Measurements from ENCODE around the gene PATL2.
"Not testable (repeated sequence)": the region's sequence is repeated elsewhere in the genome, so short reads cannot be mapped to it uniquely, and the experiment has no call there.

Gene PATL2

DNA sequence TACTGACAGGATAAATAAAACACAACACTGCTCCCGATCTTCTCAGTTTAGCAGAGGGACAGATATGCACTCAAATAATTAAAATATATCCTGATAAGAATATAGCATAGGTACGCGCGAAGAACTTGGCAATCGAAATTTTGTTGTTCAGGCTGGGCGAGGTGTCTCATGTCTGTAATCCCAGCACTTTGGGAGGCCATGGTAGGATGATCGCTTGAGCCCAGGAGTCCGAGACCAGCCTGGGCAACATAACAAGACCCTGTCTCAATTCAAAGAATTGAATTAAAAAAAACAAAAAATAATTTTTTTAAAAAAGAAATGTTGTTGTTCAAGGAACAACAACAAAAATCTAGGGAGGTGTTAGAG is 7.8 kb upstream of the PATL2 start:
- no peak for DNase-seq

DNA sequence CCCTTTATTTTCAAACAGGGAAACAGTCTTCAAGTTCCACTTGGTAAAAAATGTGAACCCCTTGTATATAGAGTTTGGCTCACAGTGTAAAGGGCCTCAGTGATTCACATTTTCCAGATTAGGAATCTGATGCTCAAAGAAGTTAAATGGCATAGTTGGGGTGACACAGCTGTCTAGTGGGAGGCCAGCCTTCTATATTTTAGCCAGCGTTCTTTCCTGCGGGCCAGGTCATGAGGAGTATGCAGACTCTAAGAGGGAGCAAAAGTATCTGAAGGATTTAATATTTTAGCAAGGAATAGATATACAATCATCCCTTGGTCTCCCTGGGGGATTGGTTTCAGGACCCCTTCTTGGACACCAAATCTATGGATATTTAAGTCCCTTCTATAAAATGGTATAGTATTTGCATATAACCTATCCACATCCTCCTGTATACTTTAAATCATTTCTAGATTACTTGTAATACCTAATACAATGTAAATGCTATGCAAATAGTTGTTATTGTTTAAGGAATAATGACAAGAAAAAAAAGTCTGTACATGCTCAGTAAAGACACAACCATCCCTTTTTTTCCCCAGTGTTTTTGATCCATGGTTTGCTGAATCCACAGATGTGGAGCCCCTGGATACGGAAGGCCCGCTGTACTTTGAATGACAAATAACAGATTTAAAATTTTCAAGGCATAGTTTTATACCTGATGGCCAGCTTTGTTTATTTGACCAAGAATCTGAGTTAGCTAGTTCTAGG is 7.2 kb upstream of the PATL2 start:
- DNase-seq: no peak

DNA sequence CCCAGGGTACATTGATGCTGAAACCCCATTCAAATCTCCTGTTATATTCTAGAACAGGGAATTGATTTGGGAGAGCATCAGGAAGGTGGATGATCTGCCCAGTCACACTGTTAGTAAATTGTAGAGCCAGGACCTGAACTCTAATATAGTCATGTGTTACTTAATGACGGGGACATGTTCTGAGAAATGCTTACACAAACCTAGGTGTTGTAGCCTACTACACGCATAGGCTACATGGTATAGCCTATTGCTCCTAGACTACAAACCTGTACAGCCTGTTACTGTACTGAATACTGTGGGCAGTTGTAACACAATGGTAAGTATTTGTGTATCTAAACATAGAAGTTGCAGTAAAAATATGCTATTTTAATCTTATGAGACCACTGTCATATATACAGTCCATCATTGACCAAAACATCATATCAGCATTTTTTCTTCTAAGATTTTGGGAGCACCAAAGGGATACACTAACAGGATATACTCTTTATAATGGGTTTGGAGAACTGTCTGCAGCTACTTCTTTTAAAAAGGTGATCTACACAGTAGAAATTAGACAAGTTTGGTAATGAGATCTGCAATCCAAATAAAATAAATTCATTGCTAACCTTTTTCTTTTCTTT is 6.0 kb upstream of the PATL2 start:
- no peak for DNase-seq

DNA sequence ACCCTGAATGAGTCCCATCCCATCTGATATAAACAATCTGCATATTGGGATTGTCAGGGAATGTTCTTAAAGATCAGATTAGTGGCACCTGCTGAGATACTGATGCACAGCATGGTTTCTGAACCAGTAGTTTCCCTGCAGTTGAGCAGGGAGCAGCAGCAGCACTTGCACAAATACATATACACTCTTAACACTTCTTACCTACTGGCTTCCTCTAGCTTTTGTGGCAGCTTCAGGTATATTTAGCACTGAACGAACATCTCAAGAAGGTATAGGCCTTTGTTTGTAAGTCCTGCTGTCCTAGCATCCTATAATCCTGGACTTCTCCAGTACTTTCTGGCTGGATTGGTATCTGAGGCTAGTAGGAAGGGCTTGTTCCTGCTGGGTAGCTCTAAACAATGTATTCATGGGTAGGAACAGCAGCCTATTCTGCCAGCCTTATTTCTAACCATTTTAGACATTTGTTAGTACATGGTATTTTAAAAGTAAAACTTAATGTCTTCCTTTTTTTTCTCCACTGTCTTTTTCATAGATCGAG is 4.7 kb upstream of the PATL2 start:
- no peak for DNase-seq

DNA sequence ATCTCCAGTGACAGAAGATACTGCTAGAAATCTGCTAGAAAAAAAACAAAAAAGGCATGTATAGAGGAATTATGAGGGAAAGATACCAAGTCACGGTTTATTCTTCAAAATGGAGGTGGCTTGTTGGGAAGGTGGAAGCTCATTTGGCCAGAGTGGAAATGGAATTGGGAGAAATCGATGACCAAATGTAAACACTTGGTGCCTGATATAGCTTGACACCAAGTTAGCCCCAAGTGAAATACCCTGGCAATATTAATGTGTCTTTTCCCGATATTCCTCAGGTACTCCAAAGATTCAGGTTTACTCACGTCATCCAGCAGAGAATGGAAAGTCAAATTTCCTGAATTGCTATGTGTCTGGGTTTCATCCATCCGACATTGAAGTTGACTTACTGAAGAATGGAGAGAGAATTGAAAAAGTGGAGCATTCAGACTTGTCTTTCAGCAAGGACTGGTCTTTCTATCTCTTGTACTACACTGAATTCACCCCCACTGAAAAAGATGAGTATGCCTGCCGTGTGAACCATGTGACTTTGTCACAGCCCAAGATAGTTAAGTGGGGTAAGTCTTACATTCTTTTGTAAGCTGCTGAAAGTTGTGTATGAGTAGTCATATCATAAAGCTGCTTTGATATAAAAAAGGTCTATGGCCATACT is 4.1 kb upstream of the PATL2 start:
- no peak for DNase-seq

DNA sequence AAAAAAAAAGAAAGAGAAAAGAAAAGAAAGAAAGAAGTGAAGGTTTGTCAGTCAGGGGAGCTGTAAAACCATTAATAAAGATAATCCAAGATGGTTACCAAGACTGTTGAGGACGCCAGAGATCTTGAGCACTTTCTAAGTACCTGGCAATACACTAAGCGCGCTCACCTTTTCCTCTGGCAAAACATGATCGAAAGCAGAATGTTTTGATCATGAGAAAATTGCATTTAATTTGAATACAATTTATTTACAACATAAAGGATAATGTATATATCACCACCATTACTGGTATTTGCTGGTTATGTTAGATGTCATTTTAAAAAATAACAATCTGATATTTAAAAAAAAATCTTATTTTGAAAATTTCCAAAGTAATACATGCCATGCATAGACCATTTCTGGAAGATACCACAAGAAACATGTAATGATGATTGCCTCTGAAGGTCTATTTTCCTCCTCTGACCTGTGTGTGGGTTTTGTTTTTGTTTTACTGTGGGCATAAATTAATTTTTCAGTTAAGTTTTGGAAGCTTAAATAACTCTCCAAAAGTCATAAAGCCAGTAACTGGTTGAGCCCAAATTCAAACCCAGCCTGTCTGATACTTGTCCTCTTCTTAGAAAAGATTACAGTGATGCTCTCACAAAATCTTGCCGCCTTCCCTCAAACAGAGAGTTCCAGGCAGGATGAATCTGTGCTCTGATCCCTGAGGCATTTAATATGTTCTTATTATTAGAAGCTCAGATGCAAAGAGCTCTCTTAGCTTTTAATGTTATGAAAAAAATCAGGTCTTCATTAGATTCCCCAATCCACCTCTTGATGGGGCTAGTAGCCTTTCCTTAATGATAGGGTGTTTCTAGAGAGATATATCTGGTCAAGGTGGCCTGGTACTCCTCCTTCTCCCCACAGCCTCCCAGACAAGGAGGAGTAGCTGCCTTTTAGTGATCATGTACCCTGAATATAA is 2.2 kb upstream of the PATL2 start:
- DNase-seq: no peak

DNA sequence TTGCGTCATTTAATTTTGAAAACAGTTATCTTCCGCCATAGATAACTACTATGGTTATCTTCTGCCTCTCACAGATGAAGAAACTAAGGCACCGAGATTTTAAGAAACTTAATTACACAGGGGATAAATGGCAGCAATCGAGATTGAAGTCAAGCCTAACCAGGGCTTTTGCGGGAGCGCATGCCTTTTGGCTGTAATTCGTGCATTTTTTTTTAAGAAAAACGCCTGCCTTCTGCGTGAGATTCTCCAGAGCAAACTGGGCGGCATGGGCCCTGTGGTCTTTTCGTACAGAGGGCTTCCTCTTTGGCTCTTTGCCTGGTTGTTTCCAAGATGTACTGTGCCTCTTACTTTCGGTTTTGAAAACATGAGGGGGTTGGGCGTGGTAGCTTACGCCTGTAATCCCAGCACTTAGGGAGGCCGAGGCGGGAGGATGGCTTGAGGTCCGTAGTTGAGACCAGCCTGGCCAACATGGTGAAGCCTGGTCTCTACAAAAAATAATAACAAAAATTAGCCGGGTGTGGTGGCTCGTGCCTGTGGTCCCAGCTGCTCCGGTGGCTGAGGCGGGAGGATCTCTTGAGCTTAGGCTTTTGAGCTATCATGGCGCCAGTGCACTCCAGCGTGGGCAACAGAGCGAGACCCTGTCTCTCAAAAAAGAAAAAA is 1.4 kb upstream of the PATL2 start:
- DNase-seq: peak in 1 of 2 experiments; percentile 13

DNA sequence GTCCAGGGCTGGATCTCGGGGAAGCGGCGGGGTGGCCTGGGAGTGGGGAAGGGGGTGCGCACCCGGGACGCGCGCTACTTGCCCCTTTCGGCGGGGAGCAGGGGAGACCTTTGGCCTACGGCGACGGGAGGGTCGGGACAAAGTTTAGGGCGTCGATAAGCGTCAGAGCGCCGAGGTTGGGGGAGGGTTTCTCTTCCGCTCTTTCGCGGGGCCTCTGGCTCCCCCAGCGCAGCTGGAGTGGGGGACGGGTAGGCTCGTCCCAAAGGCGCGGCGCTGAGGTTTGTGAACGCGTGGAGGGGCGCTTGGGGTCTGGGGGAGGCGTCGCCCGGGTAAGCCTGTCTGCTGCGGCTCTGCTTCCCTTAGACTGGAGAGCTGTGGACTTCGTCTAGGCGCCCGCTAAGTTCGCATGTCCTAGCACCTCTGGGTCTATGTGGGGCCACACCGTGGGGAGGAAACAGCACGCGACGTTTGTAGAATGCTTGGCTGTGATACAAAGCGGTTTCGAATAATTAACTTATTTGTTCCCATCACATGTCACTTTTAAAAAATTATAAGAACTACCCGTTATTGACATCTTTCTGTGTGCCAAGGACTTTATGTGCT is 721 bp upstream of the PATL2 start:
- DNase-seq: no peak

DNA sequence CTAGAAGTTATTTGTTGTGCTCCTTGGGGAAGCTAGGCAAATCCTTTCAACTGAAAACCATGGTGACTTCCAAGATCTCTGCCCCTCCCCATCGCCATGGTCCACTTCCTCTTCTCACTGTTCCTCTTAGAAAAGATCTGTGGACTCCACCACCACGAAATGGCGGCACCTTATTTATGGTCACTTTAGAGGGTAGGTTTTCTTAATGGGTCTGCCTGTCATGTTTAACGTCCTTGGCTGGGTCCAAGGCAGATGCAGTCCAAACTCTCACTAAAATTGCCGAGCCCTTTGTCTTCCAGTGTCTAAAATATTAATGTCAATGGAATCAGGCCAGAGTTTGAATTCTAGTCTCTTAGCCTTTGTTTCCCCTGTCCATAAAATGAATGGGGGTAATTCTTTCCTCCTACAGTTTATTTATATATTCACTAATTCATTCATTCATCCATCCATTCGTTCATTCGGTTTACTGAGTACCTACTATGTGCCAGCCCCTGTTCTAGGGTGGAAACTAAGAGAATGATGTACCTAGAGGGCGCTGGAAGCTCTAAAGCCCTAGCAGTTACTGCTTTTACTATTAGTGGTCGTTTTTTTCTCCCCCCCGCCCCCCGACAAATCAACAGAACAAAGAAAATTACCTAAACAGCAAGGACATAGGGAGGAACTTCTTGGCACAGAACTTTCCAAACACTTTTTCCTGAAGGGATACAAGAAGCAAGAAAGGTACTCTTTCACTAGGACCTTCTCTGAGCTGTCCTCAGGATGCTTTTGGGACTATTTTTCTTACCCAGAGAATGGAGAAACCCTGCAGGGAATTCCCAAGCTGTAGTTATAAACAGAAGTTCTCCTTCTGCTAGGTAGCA is 657 bp downstream of the PATL2 start:
- no peak for DNase-seq

DNA sequence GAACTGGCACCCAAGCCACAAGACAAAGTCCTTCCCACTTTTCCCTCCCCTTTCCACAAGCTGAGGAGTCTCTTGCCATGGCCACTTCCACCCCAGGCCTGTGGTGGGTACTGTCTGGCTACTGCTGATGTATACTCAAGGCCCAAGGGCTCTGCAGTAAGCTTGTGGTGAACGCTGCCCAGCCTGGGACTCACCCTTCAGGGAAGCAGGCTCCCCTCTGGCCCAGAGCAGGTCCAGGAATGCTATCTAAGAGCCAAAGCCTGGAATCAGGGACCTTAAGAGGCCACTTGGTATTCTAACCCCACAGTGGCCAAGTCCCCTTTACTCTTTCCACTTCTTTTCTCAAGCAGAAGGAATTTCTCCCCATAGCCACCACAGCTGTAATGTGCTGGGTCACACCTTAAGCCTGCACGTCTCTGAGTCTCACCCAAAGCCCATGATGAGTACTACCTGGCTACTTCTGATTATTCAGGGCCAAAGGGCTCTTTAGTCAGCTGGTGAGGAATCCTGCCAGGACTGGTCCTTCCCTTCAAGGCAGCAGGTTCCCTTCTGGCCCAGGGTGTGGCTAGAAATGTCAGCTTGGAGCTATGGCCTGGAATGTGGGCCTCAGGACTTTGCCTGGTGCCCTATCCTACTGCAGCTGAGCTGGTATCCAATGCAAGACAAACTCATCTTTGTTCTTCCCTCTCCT is 4.0 kb downstream of the PATL2 start:
- DNase-seq: no peak

DNA sequence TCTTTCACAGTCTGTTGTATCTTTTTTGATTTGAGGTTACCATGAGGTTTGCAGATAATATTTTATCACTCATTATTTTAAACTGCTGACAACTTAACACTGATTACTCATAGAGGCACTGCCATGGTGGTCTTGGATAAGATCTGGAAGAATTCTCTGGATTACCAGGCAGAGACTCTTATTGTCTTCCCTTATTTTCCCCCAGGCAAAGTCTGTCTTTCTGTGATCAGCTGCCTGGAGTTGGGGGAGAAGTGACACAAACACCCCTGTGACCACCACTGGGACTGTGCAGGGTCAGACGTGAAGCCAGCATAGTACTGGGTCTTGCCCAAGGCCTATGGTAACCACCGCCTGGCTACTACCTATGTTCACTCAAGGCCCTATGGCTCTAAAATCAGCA is 4.7 kb downstream of the PATL2 start:
- no peak for DNase-seq

DNA sequence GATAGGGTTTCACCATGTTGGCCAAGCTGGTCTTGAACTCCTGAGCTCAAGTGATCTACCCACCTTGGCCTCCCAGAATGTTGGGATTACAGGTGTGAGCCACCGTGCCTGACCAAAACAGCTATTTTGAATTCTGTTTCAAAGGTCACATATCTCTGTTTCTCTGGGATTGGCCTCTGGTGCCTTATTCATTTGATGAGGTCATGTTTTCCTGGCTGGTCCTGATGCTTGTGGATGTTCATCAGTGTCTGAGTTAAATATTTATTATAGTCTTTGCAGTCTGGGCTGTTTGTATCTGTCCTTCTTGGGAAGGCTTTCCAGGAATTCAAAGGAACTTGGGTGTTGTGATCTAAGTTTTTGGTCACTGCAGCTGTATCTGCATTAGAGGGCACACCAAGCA is 5.1 kb downstream of the PATL2 start:
- DNase-seq: no peak

DNA sequence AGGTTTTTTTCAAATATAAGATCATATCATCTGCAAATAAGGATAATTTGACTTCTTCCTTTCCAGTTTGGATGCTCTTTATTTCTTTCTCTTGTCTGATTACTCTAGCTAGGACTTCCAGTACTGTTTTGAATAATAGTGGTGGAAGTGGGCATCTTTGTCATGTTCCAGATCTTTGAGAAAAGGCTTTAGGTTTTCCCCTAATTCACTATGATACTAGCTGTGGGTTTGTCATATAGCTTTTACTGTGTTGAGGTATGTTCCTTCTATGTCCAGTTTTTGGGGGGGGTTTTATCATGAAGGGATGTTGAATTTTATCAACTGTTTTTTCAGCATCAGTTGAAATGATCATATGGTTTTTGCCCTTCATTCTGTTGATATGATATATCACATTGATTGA is 10.4 kb downstream of the PATL2 start:
- not testable (repeated sequence) for DNase-seq

DNA sequence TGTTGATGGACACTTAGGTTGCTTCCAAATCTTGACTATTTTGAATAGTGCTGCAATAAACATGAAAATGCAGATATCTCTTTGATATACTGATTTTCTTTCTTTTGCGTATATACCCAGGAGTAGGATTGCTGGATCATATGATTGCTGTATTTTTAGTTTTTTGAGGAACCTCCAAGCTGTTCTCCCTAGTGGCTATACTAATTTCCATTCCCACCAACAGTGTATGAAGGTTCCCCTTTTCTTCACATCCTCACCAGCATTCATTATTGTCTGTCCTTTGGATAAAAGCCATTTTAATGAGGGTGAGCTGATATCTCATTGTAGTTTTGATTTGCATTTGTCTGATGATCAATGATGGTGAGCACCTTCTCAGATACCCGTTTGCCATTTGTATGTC is 12.5 kb downstream of the PATL2 start:
- no peak for DNase-seq

DNA sequence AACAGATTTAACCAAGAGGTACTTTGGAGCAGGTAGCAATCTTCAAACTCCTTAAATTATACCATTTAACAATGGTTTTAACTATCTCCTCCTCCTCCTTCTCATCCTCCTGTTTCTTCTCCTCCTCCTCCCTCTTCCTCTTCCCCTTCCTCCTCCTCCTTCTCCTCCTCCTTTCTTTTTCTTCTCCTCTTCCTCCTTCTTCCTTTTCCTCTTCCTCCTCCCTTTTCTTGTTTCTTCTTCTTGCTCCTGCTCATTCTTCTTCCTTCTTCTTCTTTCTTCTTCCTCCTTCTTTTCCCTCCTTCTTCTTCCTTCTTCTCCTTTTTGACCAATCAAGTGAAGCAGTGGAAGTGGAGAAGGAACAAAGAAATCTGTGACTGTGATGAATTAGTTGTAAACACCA is 14.1 kb downstream of the PATL2 start:
- no peak for DNase-seq

DNA sequence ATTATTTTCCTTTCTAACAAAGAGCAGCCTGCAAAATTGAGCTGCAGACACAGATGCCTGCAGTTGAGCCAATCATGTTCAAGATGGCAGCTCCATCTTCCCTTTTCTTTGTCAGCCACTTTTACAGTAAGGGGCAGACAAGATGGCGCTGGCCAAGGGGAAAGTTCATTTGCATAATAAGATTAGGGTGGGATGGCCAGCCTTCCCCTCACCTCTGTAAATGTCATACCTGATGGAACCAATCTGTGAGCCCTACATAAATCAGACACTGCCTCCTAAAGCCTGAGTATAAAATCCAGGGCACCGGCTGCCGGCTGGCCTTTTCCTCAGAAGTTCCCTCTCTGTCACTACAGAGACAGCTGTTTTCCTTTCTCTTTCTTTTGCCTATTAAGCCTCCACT is 15.8 kb downstream of the PATL2 start:
- no peak for DNase-seq

DNA sequence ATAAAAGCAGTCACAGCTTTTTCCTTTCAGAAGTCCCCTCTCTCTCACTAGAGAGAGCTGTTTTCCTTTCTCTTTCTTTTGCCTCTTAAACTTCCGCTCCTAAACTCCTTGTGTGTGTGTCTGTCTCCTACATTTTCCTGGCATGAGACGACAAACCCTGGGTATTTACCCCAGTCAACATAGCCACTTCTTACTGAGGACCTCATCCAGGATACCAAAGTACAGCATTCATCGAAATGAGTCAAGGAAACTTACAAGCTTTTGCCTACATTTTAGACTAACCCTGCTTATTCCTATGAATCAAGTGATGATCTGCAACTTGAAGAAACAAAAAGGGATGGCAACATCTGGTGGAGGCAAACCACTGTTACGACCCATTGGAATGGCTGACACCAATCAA is 16.7 kb downstream of the PATL2 start:
- DNase-seq: no peak

DNA sequence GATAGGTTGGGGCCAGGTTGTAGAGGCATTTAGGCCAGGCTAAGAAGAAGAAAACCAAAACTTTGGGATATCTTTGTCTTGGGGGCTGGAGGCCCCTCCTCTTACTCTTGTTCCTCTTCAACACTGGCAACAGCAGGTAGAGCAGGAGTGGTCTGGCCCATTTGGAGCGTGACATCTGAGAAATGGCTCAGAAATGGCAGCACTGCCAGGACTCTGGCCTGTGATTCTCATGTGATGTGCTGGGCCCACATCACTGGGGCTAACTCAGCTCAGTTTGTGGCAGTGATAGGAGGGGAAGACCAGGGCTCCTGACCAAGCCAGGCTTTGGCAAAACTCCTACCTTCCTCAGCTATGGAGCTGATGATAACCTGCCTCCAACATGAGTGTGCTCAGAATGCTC is 18.5 kb downstream of the PATL2 start:
- DNase-seq: no peak

DNA sequence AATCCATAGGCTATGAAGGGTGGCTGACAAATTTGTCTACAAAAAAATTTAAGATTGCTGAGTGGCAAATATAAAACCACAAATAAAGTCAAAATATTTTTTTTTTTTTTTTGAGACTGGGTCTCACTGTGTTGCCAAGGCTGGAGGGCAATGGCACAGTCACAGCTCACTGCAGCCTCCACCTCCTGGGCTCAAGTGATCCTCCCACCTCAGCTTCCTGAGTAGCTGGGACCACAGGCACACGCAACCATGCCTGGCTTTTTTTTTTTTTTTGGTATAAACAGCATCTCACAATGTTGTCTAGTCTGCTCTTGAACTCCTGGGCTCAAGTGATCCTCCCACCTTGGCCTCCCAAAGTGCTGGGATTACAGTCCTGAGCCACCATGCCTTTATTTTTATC is 20.9 kb downstream of the PATL2 start:
- not testable (repeated sequence) for DNase-seq

DNA sequence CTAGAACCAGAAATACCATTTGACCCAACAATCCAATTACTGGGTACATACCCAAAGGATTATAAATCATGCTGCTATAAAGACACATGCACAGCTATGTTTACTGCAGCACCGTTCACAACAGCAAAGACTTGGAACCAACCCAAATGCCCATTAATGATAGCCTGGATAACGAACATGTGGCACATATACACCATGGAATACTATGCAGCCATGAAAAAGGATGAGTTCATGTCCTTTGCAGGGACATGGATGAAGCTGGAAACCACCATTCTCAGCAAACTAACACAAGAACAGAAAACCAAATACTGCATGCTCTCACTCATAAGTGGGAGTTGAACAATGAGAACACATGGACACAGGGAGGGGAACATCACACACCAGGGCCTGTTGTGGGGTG is 21.8 kb downstream of the PATL2 start:
- DNase-seq: not testable (repeated sequence)

Measured in NCI-H187 (cell line).